CD4-positive, alpha-beta T cell (primary cell): Measurements from ENCODE around the gene COL24A1. TPM values are rescaled to one million over a fixed set of nuclear protein-coding genes. Genes with fewer than 3 reads are reported as not detected.

ENCODE experiments used
- ATAC-seq: fragments of 200-7000 bp; cut with Tn5 transposase; one replicate; pipeline ENCODE4 v1.10.0; 2022; ENCODE audit warnings: mild to moderate bottlenecking; ENCODE audit not compliant: poor library complexity
- CTCF ChIA-PET: fragments of 350-600 bp; sonication (Branson Sonifier 250); formaldehyde crosslinking; loops from one replicate; lab custom pipeline; 2021; ENCODE audit warnings: antibody characterized with exemption, inconsistent platforms; lab: Charles Lee
- POLR2A ChIA-PET: fragments of 350-600 bp; sonication (Branson Sonifier 250); formaldehyde crosslinking; loops from one replicate; lab custom pipeline; 2021; ENCODE audit warnings: antibody characterized with exemption, inconsistent platforms; lab: Charles Lee
- DNase-seq, 14 experiments: peaks; one replicate each; pipeline ENCODE4 v3.0.0-alpha.2; 2013 to 2020; ENCODE audit warnings: mixed read lengths in 2 of 14
- H3K27ac ChIP-seq, 2 donors: one replicate each; pipeline versions ENCODE4 v1.5.1 to v1.7.0; 2013; ENCODE audit warnings: low read length in 2 of 2, low read depth in 1 of 2, mild to moderate bottlenecking in 1 of 2
- H3K27me3 ChIP-seq, 2 experiments: 1 replicate in 1 of 2; 2 replicates in 1 of 2; pipeline versions ENCODE4 v1.6.1 to v1.7.0; 2013; ENCODE audit warnings: low read length in 2 of 2, control low read depth in 1 of 2, mild to moderate bottlenecking in 1 of 2, moderate library complexity in 1 of 2; ENCODE audit not compliant: insufficient read depth in 2 of 2, control insufficient read depth in 1 of 2
- H3K36me3 ChIP-seq: one replicate; pipeline ENCODE4 v1.6.1; 2013; ENCODE audit warnings: low read length, control low read depth; ENCODE audit not compliant: insufficient read depth
- H3K4me1 ChIP-seq: one replicate; pipeline ENCODE4 v1.6.1; 2013; ENCODE audit warnings: low read length, control low read depth; ENCODE audit not compliant: insufficient read depth
- H3K4me3 ChIP-seq: one replicate; pipeline ENCODE4 v1.5.1; 2013; ENCODE audit warnings: mild to moderate bottlenecking, low read length, moderate library complexity
- H3K9me3 ChIP-seq, 2 experiments: 1 replicate in 1 of 2; 2 replicates in 1 of 2; pipeline versions ENCODE4 v1.6.1 to v1.7.0; 2013; ENCODE audit warnings: low read length in 2 of 2, mild to moderate bottlenecking in 2 of 2, control low read depth in 1 of 2, moderate library complexity in 1 of 2; ENCODE audit not compliant: control insufficient read depth in 1 of 2, insufficient read depth in 1 of 2
- H3K27ac Mint-ChIP-seq: one replicate; pipeline ENCODE4 v1.8.0; 2020; ENCODE audit warnings: mixed read lengths
- H3K27me3 Mint-ChIP-seq: one replicate; pipeline ENCODE4 v1.8.0; 2021; ENCODE audit warnings: mixed read lengths
- H3K36me3 Mint-ChIP-seq: one replicate; pipeline ENCODE4 v1.8.0; 2021; ENCODE audit warnings: low read depth, mixed read lengths
- H3K4me1 Mint-ChIP-seq: one replicate; pipeline ENCODE4 v1.8.0; 2021; ENCODE audit warnings: low read depth, mixed read lengths
- H3K4me3 Mint-ChIP-seq: one replicate; pipeline ENCODE4 v1.8.0; 2020; ENCODE audit warnings: mild to moderate bottlenecking, mixed read lengths
- H3K9me3 Mint-ChIP-seq: one replicate; pipeline ENCODE4 v1.8.0; 2020; ENCODE audit warnings: mixed read lengths
- CTCF ChIP-seq: fragments of 200-600 bp; IDR thresholded peaks from one replicate; pipeline ENCODE4 v1.8.0; 2022; ENCODE audit warnings: antibody characterized with exemption, mild to moderate bottlenecking
- intact Hi-C, 2 experiments: fragments of 100-400 bp; cut with DNase I in 1 of 2; cut with micrococcal nuclease in 1 of 2; formaldehyde crosslinking; loops; one replicate each; pipeline versions ENCODE4 v1.15.1 to v1.9.0; 2023 to 2025; cut with DNase I, micrococcal nuclease
- total RNA-seq, 174 experiments: library from RNA in 2 of 174; stranded (reverse) in 2 of 174; gene quantifications; one replicate each; pipeline ENCODE4 v1.2.3 and lab custom pipeline; 2021 to 2026

Gene COL24A1
- total RNA-seq, 2 experiments from 2014 or later, result 0.25 TPM; not detected in 1

- no peaks in the 10 kb centered on the region for H3K4me1 ChIP-seq
- no peak overlapping the region for H3K4me3 Mint-ChIP-seq
- TF ChIP-seq CTCF, result no peak
- ChIA-PET POLR2A (no interaction called here), CTCF (no interaction called here)
- H3K27ac Mint-ChIP-seq, result no peak overlapping the region
- no peaks in the 10 kb centered on the region for H3K36me3 ChIP-seq
- DNase-seq, result peak in 1 of 14 experiments; percentile 7
- no peak overlapping the region for H3K27ac ChIP-seq
- no peak for ATAC-seq
- no peaks in the 10 kb centered on the region for H3K4me1 Mint-ChIP-seq
- no peaks in the 10 kb centered on the region for H3K27me3 ChIP-seq
- no peaks in the 10 kb centered on the region for H3K36me3 Mint-ChIP-seq
- peaks cover 0 to 9% of the 10 kb centered on the region in 2 experiments for H3K9me3 ChIP-seq
- H3K4me3 ChIP-seq, result no peak overlapping the region
- no peaks in the 10 kb centered on the region for H3K27me3 Mint-ChIP-seq
- intact Hi-C loops, result no loop called here
- H3K9me3 Mint-ChIP-seq, result no peaks in the 10 kb centered on the region
These were observed 46.0 kb downstream of the COL24A1 start for GRCh38 chr1:86110451-86111129.

- no peaks in the 10 kb centered on the region for H3K4me1 ChIP-seq
- H3K9me3 ChIP-seq, result peaks cover 0 to 13% of the 10 kb centered on the region in 2 experiments
- H3K4me3 Mint-ChIP-seq, result no peak overlapping the region
- H3K27ac ChIP-seq, result no peak overlapping the region
- H3K36me3 Mint-ChIP-seq, result no peaks in the 10 kb centered on the region
- TF ChIP-seq CTCF, result no peak
- H3K27ac Mint-ChIP-seq, result no peak overlapping the region
- H3K36me3 ChIP-seq, result no peaks in the 10 kb centered on the region
- DNase-seq, result no peak
- ATAC-seq, result no peak
- H3K27me3 ChIP-seq, result no peaks in the 10 kb centered on the region
- H3K9me3 Mint-ChIP-seq, result no peaks in the 10 kb centered on the region
- H3K27me3 Mint-ChIP-seq, result no peaks in the 10 kb centered on the region
- CTCF ChIA-PET, result no interaction called here
- H3K4me3 ChIP-seq, result no peak overlapping the region
- POLR2A ChIA-PET, result no interaction called here
- intact Hi-C loops, result no loop called here
- H3K4me1 Mint-ChIP-seq, result no peaks in the 10 kb centered on the region
These were observed 51.1 kb downstream of the COL24A1 start for GRCh38 chr1:86105533-86105866.

GRCh38 chr1:86104606-86105532, 51.7 kb downstream of the COL24A1 start:
- H3K36me3 Mint-ChIP-seq, result no peaks in the 10 kb centered on the region
- no peak overlapping the region for H3K27ac ChIP-seq
- no peaks in the 10 kb centered on the region for H3K9me3 Mint-ChIP-seq
- H3K4me3 Mint-ChIP-seq, result no peak overlapping the region
- H3K27me3 Mint-ChIP-seq, result no peaks in the 10 kb centered on the region
- H3K27ac Mint-ChIP-seq, result no peak overlapping the region
- POLR2A ChIA-PET, result no interaction called here
- H3K9me3 ChIP-seq, result peaks cover 0 to 8% of the 10 kb centered on the region in 2 experiments
- no peak overlapping the region for H3K4me3 ChIP-seq
- H3K27me3 ChIP-seq, result no peaks in the 10 kb centered on the region
- H3K4me1 Mint-ChIP-seq, result no peaks in the 10 kb centered on the region
- intact Hi-C loops, result no loop called here
- DNase-seq, result peak in 1 of 14 experiments; percentile 3
- no peaks in the 10 kb centered on the region for H3K36me3 ChIP-seq
- TF ChIP-seq CTCF, result no peak
- CTCF ChIA-PET, result no interaction called here
- ATAC-seq, result no peak
- H3K4me1 ChIP-seq, result no peaks in the 10 kb centered on the region
